ENCODE results near the gene MITD1. TPM values are rescaled to one million over a fixed set of nuclear protein-coding genes. Genes with fewer than 3 reads are reported as not detected.
"Not testable (repeated sequence)": the region's sequence is repeated elsewhere in the genome, so short reads cannot be mapped to it uniquely, and the experiment has no call there.

The MITD1 gene
- polyA plus RNA-seq, 1 donor = 22.2 TPM

DNA sequence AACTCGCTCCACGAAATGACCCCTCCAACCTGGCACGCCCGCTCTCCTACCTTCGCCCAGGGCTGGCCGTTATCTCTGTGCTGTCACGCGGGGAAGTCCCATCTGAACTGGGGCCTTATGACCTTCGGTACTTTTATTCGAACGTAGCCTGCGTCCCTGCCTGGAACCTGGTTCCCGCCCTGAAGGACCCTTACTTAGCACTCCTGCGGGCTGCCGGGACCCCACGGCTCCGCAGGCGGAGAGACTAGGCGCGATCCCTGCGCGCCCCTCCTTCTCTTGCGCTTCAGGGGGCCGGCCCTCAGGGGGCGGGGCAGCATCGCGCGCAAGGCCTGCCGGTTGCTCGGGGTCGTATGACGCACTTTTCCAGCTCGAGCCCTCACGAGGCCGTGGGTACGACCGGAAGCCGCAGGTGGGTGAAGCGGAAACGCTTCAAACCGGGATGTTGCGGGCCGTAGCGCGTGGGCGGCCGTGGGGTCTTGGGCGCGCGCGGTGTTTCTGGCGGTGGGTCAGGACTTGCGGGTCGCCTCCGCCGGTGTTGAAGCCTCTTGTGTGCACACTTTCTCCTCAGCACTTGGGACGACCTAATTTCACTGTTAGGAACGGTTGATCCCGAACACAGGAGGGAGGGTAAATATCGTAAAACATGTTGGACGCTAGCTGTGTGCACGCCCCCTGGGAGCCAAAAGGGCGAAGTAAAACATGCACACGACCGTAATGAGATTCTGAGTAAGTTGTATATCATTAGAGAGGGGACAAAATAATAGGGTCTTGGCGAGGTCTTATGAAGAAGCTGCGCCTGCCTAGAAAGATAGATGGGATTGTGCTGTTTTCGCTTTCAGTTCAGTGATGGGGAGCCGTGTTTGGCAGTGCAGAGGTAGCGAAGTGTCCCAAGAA, 26.0 kb downstream of the MITD1 start, which contains the start of the genes LIPT1 and TSGA10:
LIPT1 (plus strand) TSS at position 325 of the 894 bp plus-strand sequence. CDS start 6,991 bp downstream, outside the sequence.
TSGA10 (minus strand) TSS at position 300 of the 894 bp plus-strand sequence. CDS start 45,503 bp downstream, outside the sequence.
- peak; percentile 95 for DNase-seq

DNA sequence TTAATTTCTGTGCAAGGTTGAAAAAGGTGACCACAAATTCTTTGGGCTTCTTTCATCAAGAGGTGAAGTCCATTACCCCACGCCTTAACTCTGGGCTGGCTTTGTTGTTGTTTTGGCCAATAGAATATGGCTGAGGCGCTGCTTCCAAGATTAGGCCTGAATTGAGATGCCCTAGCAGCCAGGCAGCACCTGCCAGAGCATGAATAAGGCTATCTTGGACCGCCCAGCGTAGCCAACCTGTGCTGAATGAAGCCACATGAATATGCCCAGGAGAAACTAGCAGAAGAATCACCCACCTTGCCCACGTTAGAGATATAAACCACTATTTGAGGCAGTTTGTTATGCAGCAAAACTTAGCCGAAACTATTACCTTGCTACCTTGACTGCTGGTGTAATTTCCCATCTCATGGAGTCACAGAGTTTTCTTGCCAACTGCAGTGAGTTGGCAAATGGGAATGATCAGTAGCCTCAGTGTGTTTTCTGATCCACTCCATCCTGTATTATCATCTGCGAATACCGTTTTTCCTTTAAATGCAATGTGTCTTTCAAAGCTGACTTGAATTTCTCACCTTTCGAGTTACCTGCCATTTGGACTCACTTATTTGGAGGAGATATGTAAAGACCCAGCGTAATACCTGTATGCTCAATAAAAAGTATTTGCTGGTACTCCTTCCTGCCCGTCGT, 26.8 kb downstream of the MITD1 start:
- peak; percentile 5 for DNase-seq

DNA sequence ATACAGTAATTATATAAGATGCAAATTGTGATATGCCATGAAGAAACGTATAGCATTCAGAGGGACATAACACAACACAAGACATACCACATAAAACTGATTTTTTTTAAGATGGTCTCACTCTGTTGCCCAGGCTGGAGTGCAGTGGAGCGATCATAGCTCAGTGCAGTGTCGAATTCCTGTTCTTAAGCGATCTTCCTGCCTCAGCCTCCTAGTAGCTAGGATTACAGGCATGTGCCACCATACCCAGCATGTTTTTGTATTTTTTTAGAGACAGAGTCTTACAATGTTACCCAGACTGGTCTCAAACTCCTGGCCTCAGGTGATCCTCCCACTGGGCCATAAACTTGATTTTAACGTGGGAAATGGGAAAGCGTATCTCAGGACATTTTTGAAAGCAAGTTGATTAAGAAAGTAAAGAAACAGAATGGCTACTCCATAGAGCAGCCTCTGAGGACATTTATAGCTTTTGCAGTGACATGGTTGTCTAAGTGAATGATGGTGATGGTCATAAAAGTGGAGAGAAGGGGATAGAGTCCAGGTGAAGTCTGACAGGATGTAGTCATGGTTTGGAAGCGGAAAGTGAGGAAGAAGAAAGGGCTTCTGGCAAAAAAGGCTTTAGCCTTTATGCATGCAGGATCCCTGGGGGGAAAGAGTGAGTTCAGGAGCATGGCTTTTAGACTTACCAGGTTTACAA, 28.5 kb downstream of the MITD1 start:
- DNase-seq = no peak

DNA sequence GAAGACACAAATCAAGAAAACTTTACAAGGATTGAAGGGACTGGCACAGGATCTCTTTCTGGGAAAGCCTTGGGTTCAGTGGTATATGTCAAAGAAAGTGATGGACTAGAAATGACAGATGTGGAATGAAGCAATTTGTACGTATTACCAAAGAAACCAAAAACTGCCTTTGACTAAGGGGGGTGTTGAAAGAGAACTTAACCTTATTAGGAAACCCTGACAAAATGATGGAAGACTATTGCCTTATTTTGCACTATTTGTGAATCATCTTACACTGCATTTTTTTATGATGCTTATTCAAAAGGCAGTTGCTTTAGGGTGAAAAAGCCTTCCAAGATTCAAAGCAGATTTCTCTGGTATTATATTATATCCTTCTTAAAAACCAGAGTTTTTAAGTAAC, 30.2 kb downstream of the MITD1 start:
- no peak for DNase-seq

DNA sequence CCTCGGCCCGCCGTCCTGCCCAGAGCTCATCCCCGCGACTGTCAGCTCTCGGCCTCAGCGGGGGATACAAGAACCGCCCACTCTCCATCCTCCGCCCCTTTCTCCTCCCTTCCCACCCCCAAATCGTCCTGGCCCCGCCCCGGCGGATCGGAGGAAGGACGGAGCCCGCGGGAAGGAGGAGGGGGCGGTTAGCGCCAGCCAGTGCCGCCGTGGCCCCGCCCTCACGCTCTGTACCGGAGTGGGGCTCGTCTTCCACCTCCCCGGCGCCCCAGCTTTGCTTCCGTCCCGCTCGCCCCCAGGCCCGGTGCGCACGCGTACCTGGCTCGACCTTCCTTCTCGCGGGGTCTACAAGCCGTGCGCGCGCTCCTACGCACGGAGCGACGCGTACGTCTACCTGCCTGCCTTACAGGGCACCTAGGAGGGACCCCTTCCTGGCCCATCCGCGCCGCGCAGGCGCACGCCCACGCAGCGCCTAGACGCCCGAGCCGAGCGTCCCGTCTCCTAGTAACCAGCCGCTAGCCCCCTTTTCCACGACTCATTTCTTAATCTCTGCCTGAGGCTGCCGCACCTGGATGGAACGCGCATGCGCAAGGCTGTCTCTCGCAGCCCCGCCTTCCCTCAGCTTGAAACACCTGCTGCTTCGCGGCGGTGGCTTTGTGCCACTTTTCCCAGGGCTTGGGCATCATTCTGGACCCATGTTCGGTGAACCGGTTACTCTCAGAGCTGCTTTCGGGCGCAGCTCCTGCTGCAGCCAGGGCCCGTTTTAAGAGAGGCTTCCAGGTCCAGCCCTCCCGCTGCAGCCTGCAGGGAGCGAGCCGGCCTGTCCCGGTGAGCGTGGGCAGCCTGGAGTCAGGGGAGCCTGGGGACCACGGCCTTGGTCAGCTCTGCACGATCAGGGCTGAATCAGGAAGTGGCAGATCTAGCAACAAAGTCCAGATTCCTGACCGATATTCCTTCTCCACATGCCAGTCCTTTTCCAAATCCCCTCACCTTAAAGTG, 39.4 kb downstream of the MITD1 start, which contains the start of gene C2orf15:
C2orf15 (plus strand) TSS at position 598 of the 999 bp plus-strand sequence. CDS start 8,852 bp downstream, outside the sequence.
- peak; percentile 90 for DNase-seq

DNA sequence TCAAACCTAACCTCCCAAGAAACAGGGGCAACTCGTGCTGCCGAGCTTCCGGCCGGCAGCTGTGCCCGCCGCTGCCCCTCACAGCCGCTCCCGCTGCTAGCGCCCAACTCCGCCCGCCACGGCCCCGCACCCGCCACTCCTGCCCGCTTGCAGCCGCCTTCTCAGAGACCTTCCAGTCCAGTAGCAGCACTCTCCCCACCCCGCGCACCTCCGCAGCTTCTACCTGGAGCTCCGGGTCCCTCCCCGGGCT, 40.1 kb downstream of the MITD1 start:
- DNase-seq = peak; percentile 32

DNA sequence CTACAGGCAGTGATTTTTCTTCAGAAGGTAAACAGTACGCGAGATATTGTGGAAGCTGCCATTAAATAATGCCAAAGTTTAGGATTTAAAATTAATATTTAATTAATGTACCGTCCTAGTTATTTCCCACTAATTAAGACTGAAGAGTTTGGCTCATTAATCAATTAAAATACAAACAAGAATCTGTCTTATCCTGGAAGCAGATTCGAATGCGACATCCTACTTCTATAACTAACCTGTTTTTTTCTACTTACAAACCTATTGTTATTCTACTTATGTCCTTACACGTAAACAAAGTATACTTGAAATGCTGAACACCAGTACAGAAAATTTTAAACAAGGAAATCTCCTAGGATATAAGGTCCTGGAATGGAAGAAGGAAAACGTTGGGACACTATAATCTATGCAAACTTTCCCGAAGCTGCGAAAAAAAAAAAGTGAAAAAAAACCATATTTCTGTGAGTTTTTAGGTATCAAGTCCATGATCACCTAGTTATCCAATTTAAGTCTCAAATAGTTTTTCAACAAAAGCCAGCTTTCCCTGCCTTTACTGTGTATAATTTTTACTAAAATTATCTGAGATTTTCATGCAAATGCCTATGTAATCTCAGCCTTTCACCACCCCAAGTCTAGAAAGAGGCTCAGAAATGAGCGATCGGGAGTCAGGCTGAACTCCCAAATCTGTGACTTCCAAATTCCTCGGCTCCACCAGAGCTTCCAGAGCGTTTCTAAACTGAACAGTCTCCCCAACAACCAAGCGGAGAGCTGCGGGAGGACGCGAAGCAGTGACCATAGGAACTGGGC, 40.6 kb downstream of the MITD1 start:
- no peak for DNase-seq

DNA sequence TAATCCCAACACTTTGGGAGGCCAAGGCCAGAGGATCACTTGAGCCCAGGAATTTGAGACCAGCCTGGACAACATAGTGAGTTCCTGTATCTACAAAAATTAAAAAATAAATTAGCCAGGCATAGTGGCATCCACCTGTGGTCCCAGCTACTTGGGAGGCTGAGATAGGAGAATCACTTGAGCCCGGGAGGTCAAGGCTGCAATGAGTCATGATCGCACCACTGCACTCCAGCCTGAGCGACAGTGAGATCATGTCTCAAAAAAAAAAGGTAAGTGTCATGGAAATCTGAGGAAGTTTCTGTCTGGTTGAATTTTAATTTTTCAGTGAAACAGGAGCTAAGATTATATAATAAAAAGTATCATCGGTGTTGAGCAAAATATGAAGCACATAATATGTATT, 41.9 kb downstream of the MITD1 start:
- DNase-seq = no peak

DNA sequence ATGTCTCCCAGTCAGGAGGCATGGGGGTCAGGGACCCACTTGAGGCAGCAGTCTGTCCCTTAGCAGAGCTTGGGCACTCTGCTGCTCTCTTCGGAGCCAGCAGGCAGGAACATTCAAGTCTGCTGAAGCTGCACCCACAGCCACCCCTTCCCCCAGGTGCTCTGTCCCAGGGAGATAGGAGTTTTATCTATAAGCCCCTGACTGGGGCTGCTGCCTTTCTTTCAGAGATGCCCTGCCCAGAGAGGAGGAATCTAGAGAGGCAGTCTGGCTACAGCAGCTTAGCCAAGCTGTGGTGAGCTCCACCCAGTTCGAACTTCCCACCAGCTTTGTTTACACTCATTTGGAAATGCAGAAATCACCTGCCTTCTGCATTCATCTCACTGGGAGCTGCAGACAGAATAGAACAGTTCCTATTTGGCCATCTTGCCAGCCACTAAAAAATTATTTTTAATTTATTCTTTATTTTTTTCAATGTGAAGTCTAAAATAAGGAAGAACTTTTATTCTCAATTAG, 45.8 kb downstream of the MITD1 start:
- DNase-seq = not testable (repeated sequence)

DNA sequence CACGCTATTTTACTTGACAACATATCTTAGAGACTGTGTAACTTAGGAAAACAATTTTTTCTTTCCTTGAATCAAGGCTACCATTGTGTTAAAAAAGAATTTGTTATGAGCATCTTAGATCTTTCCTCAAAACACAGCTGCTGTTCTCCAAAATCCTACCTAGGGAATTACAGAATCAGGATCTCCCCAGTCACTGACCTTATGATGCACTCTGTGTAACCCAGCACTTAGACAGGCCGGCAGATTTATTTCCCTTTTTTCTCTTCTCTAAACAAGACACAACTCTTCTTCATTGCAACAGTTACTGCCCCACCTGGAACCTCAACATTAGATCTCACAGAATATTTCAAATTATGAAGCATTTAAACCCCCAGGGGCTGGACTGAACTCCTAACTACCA, 52.9 kb downstream of the MITD1 start:
- DNase-seq = no peak

Other genes starting within 250 kb of the MITD1 start
- gene CRACDL, start 244.8 kb downstream of the MITD1 start, polyA plus RNA-seq (ENCODE audit: insufficient read length) = 2.0 TPM
- gene C2orf15, start 39.4 kb downstream of the MITD1 start, polyA plus RNA-seq (ENCODE audit: insufficient read length) = 0.56 TPM
- 2.7 TPM for gene TSGA10, start 26.1 kb downstream of the MITD1 start, polyA plus RNA-seq (ENCODE audit: insufficient read length)
- gene LIPT1, start 26.1 kb downstream of the MITD1 start, polyA plus RNA-seq (ENCODE audit: insufficient read length) = 8.2 TPM
- gene MRPL30, start 126 bp upstream of the MITD1 start, polyA plus RNA-seq (ENCODE audit: insufficient read length) = 37.1 TPM
- gene LYG2, start 74.6 kb upstream of the MITD1 start, polyA plus RNA-seq (ENCODE audit: insufficient read length) = 0.25 TPM
- 2.4 TPM for gene LYG1, start 120.1 kb upstream of the MITD1 start, polyA plus RNA-seq (ENCODE audit: insufficient read length)
- gene TXNDC9, start 155.3 kb upstream of the MITD1 start, polyA plus RNA-seq (ENCODE audit: insufficient read length) = 20.1 TPM
- gene EIF5B, start 156.3 kb upstream of the MITD1 start, polyA plus RNA-seq (ENCODE audit: insufficient read length) = 45.2 TPM